ENCODE measurements around the gene LRWD1. TPM values are rescaled to one million over a fixed set of nuclear protein-coding genes. Genes with fewer than 3 reads are reported as not detected.
"Not testable (repeated sequence)": the region's sequence is repeated elsewhere in the genome, so short reads cannot be mapped to it uniquely, and the experiment has no call there.

LRWD1 gene
- total RNA-seq, 4 donors from 2014 or later: 22.6 to 79.2 (median 23.8) TPM

DNA sequence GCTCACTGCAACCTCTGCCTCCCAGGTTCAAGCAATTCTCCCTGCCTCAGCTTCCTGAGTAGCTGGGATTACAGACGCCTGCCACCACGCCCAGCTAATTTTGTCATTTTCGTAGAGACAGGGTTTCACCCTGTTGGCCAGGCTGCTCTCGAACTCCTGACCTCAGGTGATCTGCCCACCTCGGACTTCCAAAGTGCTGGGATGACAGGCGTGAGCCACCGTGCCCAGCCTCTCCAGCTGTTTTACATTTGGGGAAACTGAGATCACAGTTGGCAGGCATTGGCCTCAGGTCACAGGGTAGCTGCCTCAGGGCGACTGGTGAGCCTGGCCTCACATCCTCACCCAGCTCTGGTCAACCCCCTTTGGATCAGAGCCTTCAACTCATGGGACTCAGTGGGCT lies 45.8 kb downstream of the LRWD1 start:
- not testable (repeated sequence) for H3K27me3 ChIP-seq, H3K36me3 ChIP-seq, H3K4me3 ChIP-seq, DNase-seq, H3K27ac ChIP-seq, H3K9me3 ChIP-seq, H3K4me1 ChIP-seq

DNA sequence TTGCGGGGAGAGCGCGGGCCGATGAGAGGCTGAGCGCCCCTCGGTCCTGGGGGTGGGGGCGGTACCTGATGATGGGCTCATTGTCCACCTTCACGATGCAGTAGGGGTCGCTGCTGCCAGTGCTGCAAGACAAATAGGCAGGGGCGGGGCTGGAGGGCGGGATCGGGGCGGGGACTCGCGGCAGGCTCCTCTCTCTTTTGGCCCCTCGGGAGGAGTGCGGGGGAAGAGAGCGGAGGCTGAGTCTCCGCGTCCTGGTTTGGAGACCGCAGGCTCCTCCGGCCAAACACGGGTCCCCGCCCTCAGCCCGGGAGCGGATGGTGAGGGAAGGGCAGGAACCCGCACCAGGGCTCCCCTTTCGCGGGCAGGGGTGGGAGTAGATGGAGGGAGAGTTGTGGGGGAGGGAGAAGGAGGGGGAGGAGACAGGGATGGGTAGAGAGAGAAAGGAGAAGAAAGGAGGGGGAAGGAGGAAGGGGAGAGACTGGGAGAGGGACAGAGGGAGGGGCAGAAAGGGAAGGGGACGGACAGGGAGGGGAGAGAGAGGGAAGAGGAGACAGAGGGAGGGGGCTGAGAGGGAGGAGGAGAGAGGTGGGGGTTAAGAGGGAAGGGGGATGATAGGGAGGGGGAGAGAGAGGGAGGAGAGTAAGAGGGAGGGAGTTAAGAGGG lies 47.2 kb downstream of the LRWD1 start:
- not testable (repeated sequence) for DNase-seq, H3K4me3 ChIP-seq, H3K27ac ChIP-seq, H3K36me3 ChIP-seq, H3K27me3 ChIP-seq, H3K9me3 ChIP-seq, H3K4me1 ChIP-seq

DNA sequence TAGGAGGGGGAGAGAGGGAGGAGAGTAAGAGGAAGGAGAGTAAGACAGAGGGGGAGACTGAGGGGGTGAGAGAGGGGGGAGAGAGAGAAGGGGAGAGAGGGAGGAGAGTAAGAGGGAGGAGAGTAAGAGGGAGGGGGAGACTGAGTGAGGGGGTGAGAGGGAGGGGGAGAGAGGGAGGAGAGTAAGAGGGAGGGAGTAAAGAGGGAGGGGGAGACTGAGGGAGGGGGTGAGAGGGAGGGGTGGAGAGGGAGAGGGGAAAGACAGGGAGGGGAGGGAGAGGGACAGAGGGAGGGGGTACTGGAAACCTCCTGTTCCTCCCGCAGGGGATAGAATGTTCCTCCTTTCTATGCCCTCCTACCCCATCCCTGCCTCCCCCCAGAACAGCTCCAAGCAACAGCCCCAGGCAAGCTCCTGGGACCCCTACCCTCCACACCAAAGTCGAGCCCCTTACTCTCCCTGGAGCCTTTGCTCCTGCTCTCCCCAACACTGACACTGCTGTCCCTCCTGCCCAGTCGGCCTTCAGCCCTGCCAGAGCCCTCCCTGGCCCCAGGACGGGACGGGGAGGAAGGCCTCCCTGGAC lies 47.9 kb downstream of the LRWD1 start:
- DNase-seq: peak in 1 of 3 donors; percentile 46
- Histone ChIP-seq H3K27ac (peak overlapping the region in 3 of 4 donors; percentile 26 to 74 (median 57)), H3K4me3 (peak overlapping the region in 1 of 4 donors; percentile 13)
- not testable (repeated sequence) for H3K9me3 ChIP-seq, H3K4me1 ChIP-seq, H3K27me3 ChIP-seq, H3K36me3 ChIP-seq

DNA sequence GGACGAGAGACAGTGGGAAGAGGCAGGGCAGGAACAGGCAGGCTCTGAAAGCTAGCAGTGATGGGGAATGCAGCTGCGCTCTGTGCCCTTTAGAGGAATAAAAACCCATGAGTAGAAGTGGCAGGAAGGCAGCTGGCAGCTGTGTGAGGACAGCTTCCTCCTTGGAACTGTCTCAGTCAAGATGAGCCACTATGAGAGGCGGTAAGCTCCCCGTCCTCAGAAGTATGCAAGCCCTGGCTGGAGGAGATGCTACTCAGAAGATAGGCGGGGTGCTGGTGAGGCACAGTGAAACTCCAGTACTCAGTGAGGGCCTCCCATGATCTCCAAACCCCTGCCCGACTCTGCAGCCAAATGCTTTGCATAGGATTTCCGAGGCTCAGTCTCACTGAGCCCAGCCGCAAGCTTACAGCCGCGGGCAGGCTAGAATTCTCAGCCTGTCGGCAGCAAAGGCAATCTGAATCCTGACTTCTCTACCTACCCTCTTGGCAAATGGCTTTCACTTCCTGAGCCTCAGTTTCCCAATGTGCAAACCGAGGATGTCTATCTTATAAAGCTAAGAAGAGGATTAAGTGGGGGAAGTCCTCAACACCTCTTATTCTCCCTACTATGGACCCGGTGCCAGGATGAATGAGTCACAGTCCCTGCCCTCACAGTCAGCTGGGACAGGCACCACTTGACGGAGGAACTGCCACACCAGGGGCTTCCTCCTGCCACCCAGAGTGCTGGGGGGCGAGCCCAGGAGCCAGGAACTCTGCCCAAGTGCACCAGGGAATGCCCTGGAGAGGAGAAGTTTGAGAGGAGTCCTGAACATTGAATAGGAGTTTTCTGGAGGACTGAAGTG lies 50.3 kb downstream of the LRWD1 start:
- not testable (repeated sequence) for H3K27me3 ChIP-seq, H3K9me3 ChIP-seq, H3K4me1 ChIP-seq, H3K4me3 ChIP-seq, H3K36me3 ChIP-seq, H3K27ac ChIP-seq
- DNase-seq: peak in 1 of 3 donors; percentile 15

DNA sequence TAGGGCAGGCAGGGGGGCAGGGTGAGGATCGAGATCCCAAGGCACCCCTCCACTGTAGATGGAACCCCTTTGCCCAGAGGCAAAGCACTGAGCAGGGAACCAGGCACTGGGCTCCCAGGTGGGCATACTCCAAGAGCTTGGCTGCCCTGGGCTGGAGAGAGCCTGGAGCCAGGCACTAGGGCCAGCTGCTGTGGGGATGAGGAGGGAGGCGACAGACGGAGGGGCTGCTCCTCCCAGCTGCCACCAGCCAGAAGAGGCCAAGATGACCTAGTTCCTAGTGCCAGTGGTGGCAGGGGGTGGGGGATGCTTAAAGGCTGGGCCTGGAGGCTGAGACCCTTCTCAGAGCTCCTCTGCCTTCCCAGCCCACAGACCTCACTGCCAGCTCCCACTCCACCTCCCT lies 51.1 kb downstream of the LRWD1 start:
- DNase-seq: not testable (repeated sequence)

DNA sequence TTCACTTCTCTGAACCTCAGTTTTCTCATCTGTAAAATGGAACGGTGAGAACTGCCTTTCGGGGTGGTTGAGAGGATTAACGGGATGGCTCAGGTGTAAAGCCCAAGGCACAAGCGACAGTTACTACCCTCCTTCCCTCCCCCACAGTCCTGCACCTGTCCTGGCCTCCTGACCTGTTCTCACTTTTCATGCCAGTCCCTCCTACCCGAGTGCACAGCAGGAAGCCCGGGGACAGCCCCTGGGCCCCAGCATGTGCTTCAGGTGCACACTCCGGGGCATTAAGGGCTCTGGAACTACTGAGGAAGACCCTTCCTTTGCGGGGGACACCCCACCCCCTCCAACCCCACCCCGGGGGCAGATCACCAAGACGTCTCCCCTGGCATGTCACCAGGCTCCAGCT lies 52.2 kb downstream of the LRWD1 start:
- H3K9me3 ChIP-seq, H3K4me1 ChIP-seq, H3K27me3 ChIP-seq, H3K4me3 ChIP-seq, H3K36me3 ChIP-seq, DNase-seq, H3K27ac ChIP-seq: not testable (repeated sequence)

More for the DNA sequence above, 51.1 kb downstream of the LRWD1 start:
- not testable (repeated sequence) for H3K27me3 ChIP-seq, H3K4me3 ChIP-seq, H3K36me3 ChIP-seq, H3K4me1 ChIP-seq, H3K9me3 ChIP-seq, H3K27ac ChIP-seq

DNA sequence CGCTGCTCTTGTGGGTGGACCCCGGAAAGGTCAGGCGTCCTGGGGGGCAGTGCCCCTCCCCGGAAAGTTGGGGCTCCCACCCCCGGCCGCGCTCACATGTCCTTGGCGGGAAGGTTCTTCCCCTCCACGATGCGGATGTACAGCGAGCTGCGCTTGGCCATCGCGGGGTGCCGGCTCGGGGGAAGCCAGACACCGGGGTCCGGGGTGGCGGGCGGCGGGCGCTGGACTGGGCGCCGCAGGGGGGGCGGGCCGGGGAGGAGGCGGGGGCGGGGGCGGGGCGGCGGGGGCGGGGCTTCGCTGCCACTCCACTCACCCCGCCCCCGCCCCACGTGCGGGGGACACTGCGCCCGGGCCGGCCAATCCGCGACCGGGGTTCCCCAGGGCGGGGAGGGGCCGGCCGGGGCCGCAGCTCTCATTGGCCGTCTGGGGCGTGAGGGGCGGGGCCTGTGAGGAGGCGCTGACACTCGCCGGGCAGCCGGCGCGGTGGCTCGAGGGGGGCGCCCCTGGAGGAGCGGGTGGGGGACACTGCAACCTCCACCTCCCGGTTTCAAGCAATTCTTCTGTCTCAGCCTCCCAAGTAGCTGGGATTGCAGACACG lies 52.9 kb downstream of the LRWD1 start, which contains the start of gene RASA4B:
TSS of gene RASA4B (minus strand) at position 228 of the 598 bp plus-strand sequence. CDS start at position 161, 67 bp downstream.
- peak within 1 kb of the TSS in 2 of 4 donors; percentile 40 to 44 for H3K4me3 ChIP-seq
- not testable (repeated sequence) for H3K4me1 ChIP-seq, H3K9me3 ChIP-seq, H3K27ac ChIP-seq, H3K36me3 ChIP-seq, H3K27me3 ChIP-seq
- peak in 2 of 3 donors; percentile 15 to 37 for DNase-seq

DNA sequence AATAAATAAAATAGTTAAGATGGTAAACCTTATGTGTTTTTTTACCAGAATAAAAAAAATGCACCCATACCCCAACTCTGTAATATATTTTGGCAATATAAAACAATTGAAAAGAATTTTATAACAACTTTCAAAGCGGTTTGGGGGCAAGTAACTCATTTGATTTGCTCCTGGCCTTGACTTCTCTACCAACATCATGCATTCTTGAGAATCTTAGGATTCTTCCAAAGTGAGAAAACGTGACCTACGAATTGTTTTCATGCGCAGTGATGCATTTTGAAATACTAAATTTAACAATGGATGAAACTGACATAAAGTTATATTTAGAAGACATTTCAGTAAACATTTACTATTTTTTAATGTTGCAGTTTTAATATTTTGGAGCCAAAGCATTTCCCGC lies 56.0 kb downstream of the LRWD1 start:
- not testable (repeated sequence) for H3K36me3 ChIP-seq, H3K9me3 ChIP-seq, H3K27ac ChIP-seq, H3K4me1 ChIP-seq, H3K4me3 ChIP-seq, H3K27me3 ChIP-seq, DNase-seq

Other genes with a start within 250 kb of the LRWD1 start
- gene SH2B2, start 178.1 kb upstream of the LRWD1 start, total RNA-seq: 10 to 100 TPM in 1 of 4 donors, 1 to 10 TPM in 3; 1.8 to 13.2 (median 2.7) TPM
- gene SPDYE6, start 108.5 kb upstream of the LRWD1 start, total RNA-seq: not detected
- gene PRKRIP1, start 68.6 kb upstream of the LRWD1 start, total RNA-seq: 10 to 100 TPM; 20.7 to 63.5 (median 38.2) TPM
- gene ORAI2, start 31.4 kb upstream of the LRWD1 start, total RNA-seq: 10 to 100 TPM in 1 of 4 donors, 1 to 10 TPM in 3; 2.1 to 39.6 (median 4.2) TPM
- gene ALKBH4, start 121 bp upstream of the LRWD1 start, total RNA-seq: 10 to 100 TPM; 10.7 to 40.5 (median 18.7) TPM
- gene POLR2J, start 13.9 kb downstream of the LRWD1 start, total RNA-seq: 10 to 100 TPM; 13.2 to 27.9 (median 22.5) TPM
- 10 to 100 TPM; 31.3 to 90.8 (median 40.7) TPM for gene RASA4B, start 52.8 kb downstream of the LRWD1 start, total RNA-seq
- 10 to 100 TPM; 12.6 to 43.9 (median 26.9) TPM for gene UPK3BL2, start 78.7 kb downstream of the LRWD1 start, total RNA-seq
- not detected for gene SPDYE2, start 86.2 kb downstream of the LRWD1 start, total RNA-seq
- gene POLR2J3, start 107.6 kb downstream of the LRWD1 start, total RNA-seq: 10 to 100 TPM; 19.8 to 58.9 (median 51.0) TPM
- gene RASA4, start 151.8 kb downstream of the LRWD1 start, total RNA-seq: 100 to 1,000 TPM in 2 of 4 donors, 10 to 100 TPM in 2; 43.8 to 187 (median 123) TPM
- 10 to 100 TPM; 20.7 to 88.3 (median 41.8) TPM for gene UPK3BL1, start 177.8 kb downstream of the LRWD1 start, total RNA-seq
- gene SPDYE2B, start 185.3 kb downstream of the LRWD1 start, total RNA-seq: not detected
- gene POLR2J2, start 206.7 kb downstream of the LRWD1 start, total RNA-seq: 10 to 100 TPM in 1 of 4 donors, 1 to 10 TPM in 3; 2.6 to 27.4 (median 5.3) TPM

All from Peyer's patch (tissue), 4 donors.